SK-N-SH treated with all-trans-retinoic acid at 6 μM for 48 hours (cell line): ENCODE results near the gene CGREF1.

Experiments
- ARNTL ChIP-seq: fragments of 450-650 bp; formaldehyde crosslinking; IDR thresholded peaks from 2 replicates; pipeline ENCODE4 v1.5.0; 2020; ENCODE audit warnings: low read depth, mild to moderate bottlenecking, moderate library complexity, borderline replicate concordance
- BACH2 ChIP-seq: fragments of 250-450 bp; sonication (Bioruptor Pico); IDR thresholded peaks from 2 replicates; pipeline ENCODE4 v1.9.0; 2021; ENCODE audit warnings: mild to moderate bottlenecking, borderline replicate concordance
- CREB5 ChIP-seq: fragments of 250-450 bp; sonication (Bioruptor Pico); IDR thresholded peaks from 2 replicates; pipeline ENCODE4 v1.5.1; 2020; ENCODE audit warnings: low read depth, mild to moderate bottlenecking, moderate library complexity
- RARB ChIP-seq: fragments of 250-450 bp; sonication (Bioruptor Pico); IDR thresholded peaks from 2 replicates; pipeline ENCODE4 v1.8.0; 2021; ENCODE audit warnings: mild to moderate bottlenecking, moderate library complexity
- ZNF70 ChIP-seq: fragments of 450-650 bp; formaldehyde crosslinking; IDR thresholded peaks from 2 replicates; pipeline ENCODE4 v1.5.0; 2020; ENCODE audit warnings: mild to moderate bottlenecking, moderate library complexity
- TF ChIP-seq, protein P1 (sequence below): fragments of 250-450 bp; sonication (Bioruptor Pico); IDR thresholded peaks from 2 replicates; pipeline ENCODE4 v1.8.0; 2020; ENCODE audit warnings: mild to moderate bottlenecking, moderate library complexity, borderline replicate concordance

GRCh38 chr2:27123302-27124150 is 4.6 kb upstream of the CGREF1 start, which contains the start of gene ABHD1:
- TF ChIP-seq ARNTL (CRISPR knock-in tag) (no peak), RARB (CRISPR knock-in tag) (no peak), ZNF70 (CRISPR knock-in tag) (no peak), BACH2 (CRISPR knock-in tag) (no peak), CREB5 (CRISPR knock-in tag) (no peak)
- TF ChIP-seq, protein P1, sequence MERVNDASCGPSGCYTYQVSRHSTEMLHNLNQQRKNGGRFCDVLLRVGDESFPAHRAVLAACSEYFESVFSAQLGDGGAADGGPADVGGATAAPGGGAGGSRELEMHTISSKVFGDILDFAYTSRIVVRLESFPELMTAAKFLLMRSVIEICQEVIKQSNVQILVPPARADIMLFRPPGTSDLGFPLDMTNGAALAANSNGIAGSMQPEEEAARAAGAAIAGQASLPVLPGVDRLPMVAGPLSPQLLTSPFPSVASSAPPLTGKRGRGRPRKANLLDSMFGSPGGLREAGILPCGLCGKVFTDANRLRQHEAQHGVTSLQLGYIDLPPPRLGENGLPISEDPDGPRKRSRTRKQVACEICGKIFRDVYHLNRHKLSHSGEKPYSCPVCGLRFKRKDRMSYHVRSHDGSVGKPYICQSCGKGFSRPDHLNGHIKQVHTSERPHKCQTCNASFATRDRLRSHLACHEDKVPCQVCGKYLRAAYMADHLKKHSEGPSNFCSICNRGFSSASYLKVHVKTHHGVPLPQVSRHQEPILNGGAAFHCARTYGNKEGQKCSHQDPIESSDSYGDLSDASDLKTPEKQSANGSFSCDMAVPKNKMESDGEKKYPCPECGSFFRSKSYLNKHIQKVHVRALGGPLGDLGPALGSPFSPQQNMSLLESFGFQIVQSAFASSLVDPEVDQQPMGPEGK, result no peak
